ENCODE results near the gene TRPV6.

The TRPV6 gene

DNA sequence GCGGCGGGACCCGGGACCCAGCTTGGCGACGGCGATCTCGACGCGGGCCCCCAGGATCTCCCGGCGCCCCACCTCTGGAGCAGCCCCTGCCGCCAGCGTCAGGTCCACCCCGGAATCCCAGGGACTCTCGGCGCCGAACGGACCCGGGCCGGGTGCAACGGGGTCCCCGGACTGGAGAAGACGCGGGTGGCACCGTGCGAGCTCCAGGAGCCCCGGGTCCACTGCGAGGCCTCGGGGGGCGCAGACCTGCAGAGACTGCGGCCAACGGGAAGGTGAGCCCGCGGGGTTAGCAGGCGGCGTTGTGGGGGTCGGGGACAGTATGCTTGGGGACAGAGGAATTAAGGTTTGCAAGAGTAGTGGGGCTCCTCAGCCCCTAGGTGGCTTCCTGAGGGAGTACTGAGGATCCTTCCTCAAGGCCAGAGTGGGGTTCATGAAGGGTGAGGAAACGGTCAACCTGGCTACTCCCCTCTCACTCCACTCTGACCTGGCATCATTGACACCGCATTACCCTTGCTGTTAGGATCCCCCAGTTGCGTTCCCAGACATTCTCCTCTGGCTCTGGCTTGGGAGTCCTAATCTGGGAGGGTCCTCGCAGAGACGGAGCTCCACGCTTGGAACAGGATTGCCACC is 30.3 kb downstream of the TRPV6 start:
- DNase-seq (ENCODE audit: insufficient read length), result no peak
- TF ChIP-seq TAF1 (IDR thresholded peaks at IDR 0.05; ENCODE audit: borderline replicate concordance, low read depth, low read length) (no peak), POLR2A (IDR thresholded peaks at IDR 0.05; ENCODE audit: low read depth, low read length) (no peak), POLR2AphosphoS5 (IDR thresholded peaks at IDR 0.05; ENCODE audit: low read depth, low read length) (no peak)
- no peak for FAIRE-seq

GRCh38 chr7:142854372-142855113 is 31.0 kb downstream of the TRPV6 start, which contains the start of gene EPHB6:
EPHB6 (plus strand) TSS chr7:142855076; CDS start chr7:142863228, 8,152 bp downstream.
- FAIRE-seq (no peak), DNase-seq (ENCODE audit: insufficient read length) (no peak)
- TF ChIP-seq POLR2AphosphoS5 (IDR thresholded peaks at IDR 0.05; ENCODE audit: low read depth, low read length) (no peak), POLR2A (IDR thresholded peaks at IDR 0.05; ENCODE audit: low read depth, low read length) (no peak), TAF1 (IDR thresholded peaks at IDR 0.05; ENCODE audit: borderline replicate concordance, low read depth, low read length) (no peak)

DNA sequence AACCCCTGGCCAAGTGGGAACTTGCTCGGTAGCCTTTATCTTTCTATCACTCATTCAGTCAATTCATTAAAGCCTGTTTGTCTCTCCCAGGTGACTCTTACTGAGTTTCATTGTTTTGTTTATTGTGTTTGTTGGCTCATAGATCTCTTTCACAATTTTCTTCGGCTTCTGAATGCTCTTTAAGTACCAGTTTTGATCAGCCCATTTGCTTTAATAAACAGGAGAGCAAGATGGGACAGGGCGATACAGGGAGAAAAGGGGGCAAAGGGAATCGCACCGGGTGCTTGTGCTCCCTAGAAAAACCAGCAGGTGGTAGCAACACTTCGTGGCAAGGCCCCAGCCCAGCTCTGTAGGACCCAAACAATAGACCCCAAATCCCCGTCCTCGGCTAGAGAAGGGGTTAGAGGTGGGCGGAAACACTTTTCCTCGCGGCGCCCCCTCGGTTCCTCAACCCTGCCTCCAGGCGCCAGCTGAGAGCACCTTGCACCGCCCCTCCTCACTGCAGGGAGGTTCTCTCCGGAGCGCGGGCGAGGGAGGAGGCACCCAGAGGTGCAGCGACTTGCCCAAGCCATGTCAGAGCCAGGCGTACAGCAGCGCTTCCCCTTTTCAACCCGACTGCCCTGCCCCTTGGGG is 31.7 kb downstream of the TRPV6 start:
- peak; percentile 80 for DNase-seq (ENCODE audit: insufficient read length)
- TF ChIP-seq POLR2AphosphoS5 (IDR thresholded peaks at IDR 0.05; ENCODE audit: low read depth, low read length) (no peak), POLR2A (IDR thresholded peaks at IDR 0.05; ENCODE audit: low read depth, low read length) (no peak), TAF1 (IDR thresholded peaks at IDR 0.05; ENCODE audit: borderline replicate concordance, low read depth, low read length) (no peak)
- FAIRE-seq, result peak; percentile 91

DNA sequence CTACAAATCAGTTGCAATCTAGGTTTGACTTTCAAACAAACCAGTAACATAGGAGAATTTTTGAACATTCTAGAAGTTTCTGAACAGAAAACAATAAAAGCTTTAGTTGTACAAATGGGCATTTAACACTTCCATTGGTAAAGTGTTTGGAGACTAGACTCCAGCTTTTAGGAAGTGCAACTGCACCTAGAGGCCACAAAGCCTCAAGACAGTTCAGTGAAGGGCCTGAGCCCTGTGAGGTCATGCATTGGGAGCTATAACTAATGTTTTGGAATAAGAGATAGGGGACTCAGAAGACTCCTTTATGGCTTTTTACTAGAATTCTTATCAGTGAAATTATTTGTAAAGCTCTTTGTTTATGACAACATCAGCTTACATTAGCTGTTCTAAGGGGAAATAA is 33.6 kb downstream of the TRPV6 start:
- no peak for TF ChIP-seq TAF1 (IDR thresholded peaks at IDR 0.05; ENCODE audit: borderline replicate concordance, low read depth, low read length)
- TF ChIP-seq POLR2AphosphoS5 (IDR thresholded peaks at IDR 0.05; ENCODE audit: low read depth, low read length), result no peak
- TF ChIP-seq POLR2A (IDR thresholded peaks at IDR 0.05; ENCODE audit: low read depth, low read length), result no peak
- DNase-seq (ENCODE audit: insufficient read length) (no peak), FAIRE-seq (no peak)

DNA sequence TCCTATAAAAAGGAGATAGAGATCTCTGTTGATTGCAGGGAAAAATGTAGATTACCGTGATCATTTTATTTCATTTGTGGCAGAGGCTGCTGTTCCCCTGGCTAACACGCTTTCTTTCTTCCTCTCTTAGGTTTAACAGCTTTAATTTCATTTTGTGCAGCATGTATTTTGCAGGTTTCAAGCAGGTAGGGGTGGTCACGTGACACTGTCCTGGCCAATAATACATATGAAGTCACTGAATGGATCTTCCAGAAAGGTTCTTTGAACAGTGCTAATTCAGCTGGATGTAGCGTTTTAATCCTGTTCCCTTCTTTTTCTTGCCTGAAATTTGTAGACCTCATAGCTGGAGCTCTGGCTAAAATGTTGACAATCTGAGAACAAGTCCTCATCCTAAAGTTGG is 34.3 kb downstream of the TRPV6 start:
- TF ChIP-seq POLR2A (IDR thresholded peaks at IDR 0.05; ENCODE audit: low read depth, low read length) (no peak), TAF1 (IDR thresholded peaks at IDR 0.05; ENCODE audit: borderline replicate concordance, low read depth, low read length) (no peak), POLR2AphosphoS5 (IDR thresholded peaks at IDR 0.05; ENCODE audit: low read depth, low read length) (no peak)
- FAIRE-seq (peak; percentile 53), DNase-seq (ENCODE audit: insufficient read length) (no peak)

DNA sequence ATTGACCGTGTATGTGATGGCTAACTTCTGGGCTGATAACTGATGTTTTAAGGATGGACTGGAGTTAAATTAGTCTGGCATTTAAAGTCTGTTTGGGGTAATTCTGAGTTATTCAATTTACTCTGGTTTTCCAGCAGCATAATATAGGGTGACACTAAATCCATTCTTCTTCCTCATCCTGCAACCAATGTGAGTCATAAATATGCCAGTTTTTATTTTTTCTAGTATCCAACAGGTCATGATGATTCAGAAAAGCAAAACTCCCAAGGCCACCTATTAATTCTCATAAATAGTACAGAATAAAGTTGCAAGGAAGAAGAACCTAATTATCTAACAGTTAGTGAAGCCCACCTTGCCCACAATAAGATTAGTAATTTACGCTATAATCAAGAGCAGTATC is 38.2 kb downstream of the TRPV6 start:
- FAIRE-seq (no peak), DNase-seq (ENCODE audit: insufficient read length) (no peak)
- no peak for TF ChIP-seq POLR2A (IDR thresholded peaks at IDR 0.05; ENCODE audit: low read depth, low read length)
- no peak for TF ChIP-seq TAF1 (IDR thresholded peaks at IDR 0.05; ENCODE audit: borderline replicate concordance, low read depth, low read length)

- TF ChIP-seq TAF1 (IDR thresholded peaks at IDR 0.05; ENCODE audit: borderline replicate concordance, low read depth, low read length), result no peak
- TF ChIP-seq POLR2AphosphoS5 (IDR thresholded peaks at IDR 0.05; ENCODE audit: low read depth, low read length), result no peak
- TF ChIP-seq POLR2A (IDR thresholded peaks at IDR 0.05; ENCODE audit: low read depth, low read length), result no peak
- DNase-seq (ENCODE audit: insufficient read length) (no peak), FAIRE-seq (no peak)
Measured at GRCh38 chr7:142842251-142842766, 43.2 kb downstream of the TRPV6 start.

GRCh38 chr7:142838461-142839213 is 46.9 kb downstream of the TRPV6 start:
- no peak for TF ChIP-seq POLR2A (IDR thresholded peaks at IDR 0.05; ENCODE audit: low read depth, low read length)
- no peak for DNase-seq (ENCODE audit: insufficient read length)
- no peak for FAIRE-seq

GRCh38 chr7:142836426-142836825 is 49.1 kb downstream of the TRPV6 start:
- TF ChIP-seq TAF1 (IDR thresholded peaks at IDR 0.05; ENCODE audit: borderline replicate concordance, low read depth, low read length) (no peak), POLR2AphosphoS5 (IDR thresholded peaks at IDR 0.05; ENCODE audit: low read depth, low read length) (no peak), POLR2A (IDR thresholded peaks at IDR 0.05; ENCODE audit: low read depth, low read length) (no peak)
- DNase-seq (ENCODE audit: insufficient read length), result no peak
- FAIRE-seq, result no peak

- TF ChIP-seq POLR2A (IDR thresholded peaks at IDR 0.05; ENCODE audit: low read depth, low read length), result no peak
- FAIRE-seq (no peak), DNase-seq (ENCODE audit: insufficient read length) (no peak)
Measured at GRCh38 chr7:142835487-142835886, 50.1 kb downstream of the TRPV6 start.

All from GM12892 (cell line).